ENCODE data around the gene C11orf91.
"Not testable (repeated sequence)": the region's sequence is repeated elsewhere in the genome, so short reads cannot be mapped to it uniquely, and the experiment has no call there.

Gene C11orf91

DNA sequence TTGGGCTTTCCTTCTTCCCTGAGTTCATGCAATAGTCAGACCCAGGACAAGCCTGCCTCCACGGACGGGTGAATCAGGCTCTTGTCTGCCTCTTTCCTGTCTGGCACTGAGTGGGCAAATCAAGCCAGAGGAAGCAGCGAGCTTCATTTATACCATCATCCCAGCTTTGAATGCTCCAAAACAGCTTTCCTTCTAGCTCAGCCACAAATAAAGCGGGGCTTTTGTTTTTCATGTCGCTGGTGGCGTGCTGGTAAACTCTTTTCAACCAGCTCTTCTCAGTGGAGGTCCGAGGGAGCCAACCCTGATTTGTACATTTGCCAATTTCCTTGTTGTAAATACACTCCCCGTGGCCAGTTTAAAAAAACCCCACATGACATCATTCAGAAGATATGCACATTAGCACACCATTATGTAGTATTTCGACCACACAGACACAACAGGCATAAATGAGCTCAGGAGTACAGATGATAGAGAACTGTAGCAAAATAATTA lies 8.6 kb downstream of the C11orf91 start:
- peaks cover 11% of the 10 kb centered on the region for H3K4me1 ChIP-seq (ENCODE audit: control insufficient read depth, insufficient read depth, low read length)

DNA sequence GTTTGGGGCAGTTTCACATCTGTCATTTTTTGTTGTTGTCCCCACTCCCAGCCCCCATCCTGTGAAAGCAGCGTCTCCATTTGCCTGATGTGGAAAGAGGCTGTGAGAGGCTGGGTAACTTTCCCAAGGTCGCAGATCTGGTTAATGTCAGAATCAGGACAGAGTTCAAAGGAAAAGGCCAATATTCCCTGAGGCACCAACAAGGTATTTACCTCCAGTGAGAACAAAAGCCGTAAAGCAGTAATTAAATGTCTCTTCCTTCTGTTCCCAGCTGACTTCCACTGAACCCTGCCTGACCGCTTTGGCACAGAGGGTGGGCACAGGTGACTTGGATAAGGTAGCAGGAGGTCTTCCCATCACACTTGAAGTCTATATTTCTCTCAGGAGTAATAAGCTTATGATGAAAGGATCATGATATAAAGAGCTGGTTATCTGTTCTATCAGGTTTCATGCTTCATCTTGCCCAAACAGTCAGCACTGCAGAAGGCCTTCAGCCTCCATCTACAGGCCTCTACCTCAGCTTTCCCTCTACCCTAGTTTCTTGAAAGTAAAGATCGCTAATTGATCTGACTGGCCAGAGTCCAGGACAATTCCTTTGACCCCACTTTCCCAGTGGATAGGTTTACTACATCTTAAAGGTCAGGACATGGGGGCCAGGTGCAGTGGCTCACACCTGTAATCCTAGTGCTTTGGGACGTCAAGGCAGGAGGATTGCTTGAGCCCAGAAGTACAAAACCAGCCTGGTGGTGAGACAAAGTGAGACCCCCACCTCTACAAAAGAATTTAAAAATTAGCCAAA lies 9.4 kb downstream of the C11orf91 start:
- peaks cover 11% of the 10 kb centered on the region for H3K4me1 ChIP-seq (ENCODE audit: control insufficient read depth, insufficient read depth, low read length)
- no peak overlapping the region for H3K4me3 ChIP-seq (ENCODE audit: low read depth, low read length)
- no peaks in the 10 kb centered on the region for H3K9me3 ChIP-seq (ENCODE audit: control insufficient read depth, insufficient read depth, low read length)
- no peaks in the 10 kb centered on the region for H3K36me3 ChIP-seq (ENCODE audit: control insufficient read depth, insufficient read depth, low read length)
- no peak overlapping the region for H3K9ac ChIP-seq (ENCODE audit: low read depth, low read length)
- no peaks in the 10 kb centered on the region for H3K27me3 ChIP-seq (ENCODE audit: control insufficient read depth, insufficient read depth, low read length)

More for the DNA sequence above, 8.6 kb downstream of the C11orf91 start:
- no peak overlapping the region for H3K4me3 ChIP-seq (ENCODE audit: low read depth, low read length)
- no peaks in the 10 kb centered on the region for H3K27me3 ChIP-seq (ENCODE audit: control insufficient read depth, insufficient read depth, low read length)
- no peaks in the 10 kb centered on the region for H3K36me3 ChIP-seq (ENCODE audit: control insufficient read depth, insufficient read depth, low read length)
- no peaks in the 10 kb centered on the region for H3K9me3 ChIP-seq (ENCODE audit: control insufficient read depth, insufficient read depth, low read length)
- H3K9ac ChIP-seq (ENCODE audit: low read depth, low read length) = no peak overlapping the region

DNA sequence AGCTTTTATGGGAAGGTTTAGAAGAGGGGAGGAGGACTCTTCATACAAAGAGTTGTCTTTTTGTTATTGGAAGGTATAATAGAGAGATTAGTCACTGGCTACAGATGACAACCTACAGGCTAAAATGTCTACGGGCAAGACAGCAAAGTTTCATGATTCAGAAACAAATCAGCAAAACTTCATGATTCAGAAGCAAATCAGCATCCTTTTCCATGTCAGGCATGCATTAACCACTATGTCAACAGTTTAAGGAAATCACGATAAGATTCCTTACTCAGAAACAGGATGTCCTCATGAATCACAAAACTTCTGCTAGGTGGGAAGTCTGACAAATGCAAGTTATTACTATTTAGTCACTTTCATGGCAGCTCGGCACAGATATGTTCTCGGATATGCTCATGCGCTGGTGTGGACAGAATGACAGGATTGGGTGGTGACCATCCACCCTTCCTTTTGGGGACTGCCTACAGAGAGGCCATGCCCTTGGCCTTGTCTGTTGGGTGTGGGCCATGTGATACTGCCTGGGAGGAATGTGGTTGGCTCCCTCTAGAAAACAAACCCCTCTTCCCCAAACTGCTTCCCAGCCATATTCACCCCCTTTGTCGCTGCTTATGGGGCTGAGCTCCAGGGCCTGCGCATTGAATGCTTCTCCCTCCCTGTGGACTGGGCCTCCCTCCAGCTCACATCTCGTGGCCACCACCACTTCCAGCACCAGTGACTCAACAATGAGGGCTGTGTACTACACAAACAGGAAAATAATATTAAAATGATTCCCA lies 10.1 kb downstream of the C11orf91 start:
- H3K27me3 ChIP-seq (ENCODE audit: control insufficient read depth, insufficient read depth, low read length) = no peaks in the 10 kb centered on the region
- H3K36me3 ChIP-seq (ENCODE audit: control insufficient read depth, insufficient read depth, low read length) = no peaks in the 10 kb centered on the region
- peaks cover 11% of the 10 kb centered on the region for H3K4me1 ChIP-seq (ENCODE audit: control insufficient read depth, insufficient read depth, low read length)
- H3K4me3 ChIP-seq (ENCODE audit: low read depth, low read length) = no peak overlapping the region
- H3K9ac ChIP-seq (ENCODE audit: low read depth, low read length) = no peak overlapping the region
- H3K9me3 ChIP-seq (ENCODE audit: control insufficient read depth, insufficient read depth, low read length) = no peaks in the 10 kb centered on the region

DNA sequence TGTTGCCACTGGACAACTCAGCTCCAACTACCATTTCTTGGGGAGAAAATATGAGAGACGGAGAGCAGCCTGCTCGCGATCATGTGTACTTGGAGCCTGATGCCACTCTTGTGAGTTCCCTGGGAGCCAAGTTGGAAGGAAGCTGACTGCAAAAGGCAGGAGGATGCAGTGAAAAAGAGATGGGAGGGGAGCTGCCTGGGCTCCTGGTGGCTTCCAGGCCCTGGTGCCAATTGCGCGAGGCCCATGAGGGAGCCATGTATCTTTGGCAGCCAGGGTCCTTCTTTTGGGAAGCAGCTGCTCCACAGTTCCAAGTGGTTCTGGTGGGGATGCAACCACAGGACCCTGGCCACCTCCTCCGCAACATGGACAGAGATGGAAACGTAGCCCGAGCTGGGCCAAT lies 11.1 kb downstream of the C11orf91 start:
- Histone ChIP-seq H3K9me3 (ENCODE audit: control insufficient read depth, insufficient read depth, low read length) (no peaks in the 10 kb centered on the region), H3K4me3 (ENCODE audit: low read depth, low read length) (no peak overlapping the region), H3K27me3 (ENCODE audit: control insufficient read depth, insufficient read depth, low read length) (no peaks in the 10 kb centered on the region), H3K36me3 (ENCODE audit: control insufficient read depth, insufficient read depth, low read length) (no peaks in the 10 kb centered on the region), H3K9ac (ENCODE audit: low read depth, low read length) (no peak overlapping the region), H3K4me1 (ENCODE audit: control insufficient read depth, insufficient read depth, low read length) (peaks cover 7% of the 10 kb centered on the region)

DNA sequence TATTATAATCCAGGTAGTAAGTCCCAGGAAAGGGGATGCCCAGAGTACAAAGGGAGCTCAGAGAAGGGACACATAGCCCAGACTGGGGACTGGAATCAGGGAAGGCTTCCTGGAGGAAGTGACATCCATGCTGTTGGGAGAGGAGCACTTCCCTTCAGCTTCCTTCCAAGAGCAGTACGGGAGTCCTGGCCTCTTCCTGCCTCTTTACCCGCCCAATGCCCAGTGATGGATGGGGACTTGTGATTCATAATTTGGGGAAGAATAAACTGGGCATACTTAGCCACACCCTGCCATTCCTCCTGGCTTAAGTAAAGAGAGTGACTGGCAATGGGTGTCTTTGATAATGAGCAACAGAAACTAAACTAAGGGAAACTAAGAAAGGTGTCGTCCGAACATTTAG lies 11.5 kb downstream of the C11orf91 start:
- no peaks in the 10 kb centered on the region for H3K9me3 ChIP-seq (ENCODE audit: control insufficient read depth, insufficient read depth, low read length)
- no peaks in the 10 kb centered on the region for H3K36me3 ChIP-seq (ENCODE audit: control insufficient read depth, insufficient read depth, low read length)
- H3K4me3 ChIP-seq (ENCODE audit: low read depth, low read length) = no peak overlapping the region
- no peaks in the 10 kb centered on the region for H3K27me3 ChIP-seq (ENCODE audit: control insufficient read depth, insufficient read depth, low read length)
- H3K4me1 ChIP-seq (ENCODE audit: control insufficient read depth, insufficient read depth, low read length) = peaks cover 10% of the 10 kb centered on the region
- no peak overlapping the region for H3K9ac ChIP-seq (ENCODE audit: low read depth, low read length)

- no peaks in the 10 kb centered on the region for H3K27me3 ChIP-seq (ENCODE audit: control insufficient read depth, insufficient read depth, low read length)
- no peak overlapping the region for H3K4me3 ChIP-seq (ENCODE audit: low read depth, low read length)
- H3K4me1 ChIP-seq (ENCODE audit: control insufficient read depth, insufficient read depth, low read length) = peaks cover 13% of the 10 kb centered on the region
- H3K36me3 ChIP-seq (ENCODE audit: control insufficient read depth, insufficient read depth, low read length) = no peaks in the 10 kb centered on the region
- no peak overlapping the region for H3K9ac ChIP-seq (ENCODE audit: low read depth, low read length)
- no peaks in the 10 kb centered on the region for H3K9me3 ChIP-seq (ENCODE audit: control insufficient read depth, insufficient read depth, low read length)
Measured at GRCh38 chr11:33687733-33688479, 12.7 kb downstream of the C11orf91 start.

DNA sequence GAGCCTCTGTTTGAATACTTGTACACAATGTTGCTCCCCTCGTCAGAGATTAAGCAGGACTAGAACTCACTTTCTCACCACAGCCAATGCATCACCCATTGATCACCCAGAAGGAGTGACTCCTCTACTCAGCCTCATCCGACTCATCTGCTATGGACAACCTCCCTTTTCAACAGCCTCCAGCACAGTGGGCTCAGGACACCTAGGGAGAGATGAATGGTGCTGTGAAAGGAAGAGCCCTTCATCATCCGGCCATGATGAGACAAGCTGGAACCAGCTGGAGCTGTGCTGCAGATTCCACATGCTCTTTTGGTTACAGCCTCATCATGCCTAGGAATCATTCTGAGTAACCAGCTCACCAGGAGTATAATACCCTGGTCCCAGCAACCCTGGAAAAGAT lies 15.5 kb downstream of the C11orf91 start:
- no peaks in the 10 kb centered on the region for H3K36me3 ChIP-seq (ENCODE audit: control insufficient read depth, insufficient read depth, low read length)

DNA sequence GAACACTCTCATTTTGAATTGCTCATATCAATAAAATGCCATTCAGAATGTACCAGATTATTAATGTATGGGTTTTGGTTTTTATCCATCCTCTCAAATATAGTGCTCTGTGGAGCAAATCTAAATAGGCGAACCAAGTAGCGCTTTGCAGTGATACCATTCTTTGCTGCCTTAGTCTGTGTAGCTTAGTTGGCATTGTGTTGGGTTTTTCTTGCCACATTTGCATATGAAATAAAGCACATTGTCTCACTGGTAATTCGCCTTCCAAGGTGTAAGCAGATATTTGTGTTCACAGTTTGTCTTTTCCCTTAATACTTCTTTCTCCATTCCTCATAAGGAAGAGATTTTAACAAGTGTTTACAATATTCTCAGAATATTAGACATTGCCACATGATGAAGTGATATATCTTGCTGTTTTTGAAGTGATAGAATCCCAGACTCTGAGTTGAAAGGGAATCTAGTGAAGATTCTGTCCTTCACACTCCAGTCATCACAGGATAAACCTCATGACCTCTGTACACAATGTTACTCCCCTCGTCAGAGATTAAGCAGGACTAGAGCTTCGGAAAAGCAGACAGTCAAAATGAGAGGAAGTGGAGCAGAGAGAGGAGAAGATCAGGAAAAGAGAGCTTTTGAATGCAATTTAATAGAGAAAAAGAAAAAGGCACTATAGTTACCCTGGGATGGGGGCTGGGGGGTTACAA lies 16.5 kb downstream of the C11orf91 start:
- peaks cover 10% of the 10 kb centered on the region for H3K4me1 ChIP-seq (ENCODE audit: control insufficient read depth, insufficient read depth, low read length)
- no peak overlapping the region for H3K9ac ChIP-seq (ENCODE audit: low read depth, low read length)
- H3K4me3 ChIP-seq (ENCODE audit: low read depth, low read length) = no peak overlapping the region
- H3K36me3 ChIP-seq (ENCODE audit: control insufficient read depth, insufficient read depth, low read length) = no peaks in the 10 kb centered on the region
- no peaks in the 10 kb centered on the region for H3K9me3 ChIP-seq (ENCODE audit: control insufficient read depth, insufficient read depth, low read length)
- no peaks in the 10 kb centered on the region for H3K27me3 ChIP-seq (ENCODE audit: control insufficient read depth, insufficient read depth, low read length)

More for the DNA sequence above, 15.5 kb downstream of the C11orf91 start:
- Histone ChIP-seq H3K9me3 (ENCODE audit: control insufficient read depth, insufficient read depth, low read length) (no peaks in the 10 kb centered on the region), H3K4me3 (ENCODE audit: low read depth, low read length) (no peak overlapping the region), H3K27me3 (ENCODE audit: control insufficient read depth, insufficient read depth, low read length) (no peaks in the 10 kb centered on the region), H3K9ac (ENCODE audit: low read depth, low read length) (no peak overlapping the region), H3K4me1 (ENCODE audit: control insufficient read depth, insufficient read depth, low read length) (peaks cover 10% of the 10 kb centered on the region)

DNA sequence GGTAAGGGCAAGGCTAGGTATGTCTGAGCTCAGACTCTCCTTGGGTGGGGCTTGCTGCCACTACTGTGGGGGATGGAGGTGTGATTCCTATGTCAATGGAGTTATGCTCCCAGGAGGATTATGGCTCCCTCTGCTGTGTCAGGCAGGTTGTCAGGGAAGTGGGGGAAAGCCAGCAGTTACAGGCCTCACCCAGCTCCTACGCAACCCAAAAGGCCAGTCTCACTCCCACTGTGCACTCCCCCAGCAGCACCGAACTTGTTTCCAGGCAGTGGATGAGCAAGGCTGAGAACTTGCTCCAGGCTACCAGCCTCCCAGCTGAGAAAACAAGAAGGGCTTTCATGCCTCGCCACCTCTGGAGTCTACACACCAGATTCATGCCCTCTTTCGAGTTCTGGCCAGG lies 18.2 kb downstream of the C11orf91 start:
- H3K36me3 ChIP-seq (ENCODE audit: control insufficient read depth, insufficient read depth, low read length) = no peaks in the 10 kb centered on the region
- H3K4me3 ChIP-seq (ENCODE audit: low read depth, low read length) = no peak overlapping the region
- no peak overlapping the region for H3K9ac ChIP-seq (ENCODE audit: low read depth, low read length)
- H3K27me3 ChIP-seq (ENCODE audit: control insufficient read depth, insufficient read depth, low read length) = no peaks in the 10 kb centered on the region
- H3K4me1 ChIP-seq (ENCODE audit: control insufficient read depth, insufficient read depth, low read length) = peaks cover 10% of the 10 kb centered on the region
- no peaks in the 10 kb centered on the region for H3K9me3 ChIP-seq (ENCODE audit: control insufficient read depth, insufficient read depth, low read length)

DNA sequence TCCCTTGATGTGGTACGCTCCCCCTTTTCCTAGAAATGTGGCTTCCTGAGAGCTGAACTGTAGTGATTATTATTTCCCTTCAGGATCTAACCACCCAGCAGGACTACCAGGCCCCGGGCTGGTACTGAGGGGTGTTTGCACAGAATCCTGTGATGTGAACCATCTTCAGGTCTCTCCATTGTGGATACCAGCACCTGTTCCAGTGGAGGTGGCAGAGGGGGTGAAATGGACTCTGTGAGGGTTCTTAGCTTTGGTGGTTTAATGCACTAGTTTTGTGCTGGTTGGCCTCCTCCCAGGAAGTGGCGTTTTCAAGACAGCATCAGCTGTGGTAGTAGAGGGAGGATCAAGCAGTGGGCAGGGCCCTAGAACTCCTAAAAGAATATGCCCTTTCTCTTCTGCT lies 18.6 kb downstream of the C11orf91 start:
- H3K36me3 ChIP-seq (ENCODE audit: control insufficient read depth, insufficient read depth, low read length) = no peaks in the 10 kb centered on the region
- no peak overlapping the region for H3K9ac ChIP-seq (ENCODE audit: low read depth, low read length)
- H3K4me1 ChIP-seq (ENCODE audit: control insufficient read depth, insufficient read depth, low read length) = peaks cover 10% of the 10 kb centered on the region
- no peak overlapping the region for H3K4me3 ChIP-seq (ENCODE audit: low read depth, low read length)
- no peaks in the 10 kb centered on the region for H3K9me3 ChIP-seq (ENCODE audit: control insufficient read depth, insufficient read depth, low read length)
- no peaks in the 10 kb centered on the region for H3K27me3 ChIP-seq (ENCODE audit: control insufficient read depth, insufficient read depth, low read length)

DNA sequence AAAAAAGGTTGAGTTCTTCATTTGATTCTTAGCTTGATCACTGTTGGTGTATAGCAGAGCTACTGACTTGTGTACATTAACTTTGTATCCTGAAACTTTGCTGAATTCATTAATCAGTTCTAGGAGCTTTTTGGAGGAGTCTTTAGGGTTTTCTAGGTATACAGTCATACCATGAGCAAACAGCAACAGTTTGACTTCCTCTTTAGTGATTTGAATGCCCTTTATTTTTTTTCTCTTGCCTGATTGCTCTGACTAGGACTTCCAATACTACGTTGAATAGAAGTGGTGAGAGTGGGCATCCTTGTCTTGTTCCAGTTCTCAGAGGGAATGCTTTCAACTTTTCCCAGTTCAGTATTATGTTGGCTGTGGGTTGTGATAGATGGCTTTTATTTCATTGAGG lies 22.0 kb downstream of the C11orf91 start:
- H3K9ac ChIP-seq (ENCODE audit: low read depth, low read length); H3K9me3 ChIP-seq (ENCODE audit: control insufficient read depth, insufficient read depth, low read length); H3K36me3 ChIP-seq (ENCODE audit: control insufficient read depth, insufficient read depth, low read length); H3K4me1 ChIP-seq (ENCODE audit: control insufficient read depth, insufficient read depth, low read length); H3K27me3 ChIP-seq (ENCODE audit: control insufficient read depth, insufficient read depth, low read length); H3K4me3 ChIP-seq (ENCODE audit: low read depth, low read length): not testable (repeated sequence)

Data from iPS-15b (cell line).